ENCODE results near the gene NTNG2. TPM values are rescaled to one million over a fixed set of nuclear protein-coding genes. Genes with fewer than 3 reads are reported as not detected.

NTNG2 gene
- total RNA-seq, 1 experiment from 2014 or later = not detected

DNA sequence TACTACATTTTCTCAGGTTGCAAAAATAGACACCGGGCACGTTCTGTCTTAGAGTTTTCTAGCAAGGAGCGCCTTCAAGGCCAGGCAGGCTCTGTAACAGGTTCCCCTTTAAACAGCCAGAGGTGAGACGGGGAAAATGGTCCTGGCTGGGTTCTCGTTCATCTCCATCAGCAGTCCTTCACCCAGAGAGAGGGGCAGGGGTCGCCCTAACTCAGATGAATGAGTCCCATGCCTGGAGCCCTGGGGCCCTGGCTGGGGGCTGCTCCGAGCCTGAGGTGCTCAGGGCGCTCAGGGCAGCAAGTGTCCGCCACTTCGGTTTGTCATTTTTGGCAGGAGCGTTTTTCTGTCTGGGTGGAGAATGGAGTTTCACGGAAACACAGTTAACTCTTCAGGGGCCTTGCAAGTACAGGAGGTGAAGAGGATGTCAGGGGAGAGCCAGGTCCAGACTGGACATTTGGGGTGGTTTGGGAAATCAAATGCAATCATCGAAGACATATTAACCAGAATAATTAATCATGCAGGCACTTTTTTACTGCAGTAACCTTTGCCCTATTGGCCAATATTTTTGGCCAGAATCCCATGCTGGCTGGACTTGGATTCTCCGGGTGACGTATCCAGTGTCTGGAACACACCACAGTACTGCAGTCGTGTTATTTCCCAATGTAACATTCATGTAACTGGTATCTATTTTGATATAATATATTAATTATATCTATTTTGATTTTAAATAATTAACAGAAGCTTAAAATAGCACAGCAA lies 2.9 kb downstream of the NTNG2 start:
- peaks cover 6% of the 10 kb centered on the region for H3K4me1 Mint-ChIP-seq (ENCODE audit: insufficient read depth, unreplicated experiment)
- intact Hi-C loops (cut with micrococcal nuclease) = loop anchor here (5.0 to 10.0 kb wide), 2 partner anchors 88 to 90 kb away; partner anchors contain the start of gene MED27
- CTCF ChIA-PET = interaction anchor here (0.6 kb wide), 1 partner anchor 179 kb away, joined by 3 read pairs; no protein-coding TSS in a partner anchor
- peak; percentile 75 for DNase-seq (ENCODE audit: unreplicated experiment)
- peaks cover 82% of the 10 kb centered on the region for H3K27me3 Mint-ChIP-seq (ENCODE audit: insufficient read depth, unreplicated experiment)
- POLR2A ChIA-PET = no interaction called here
- no peaks in the 10 kb centered on the region for H3K36me3 Mint-ChIP-seq (ENCODE audit: insufficient read depth, unreplicated experiment)
- TF ChIP-seq, protein P1, sequence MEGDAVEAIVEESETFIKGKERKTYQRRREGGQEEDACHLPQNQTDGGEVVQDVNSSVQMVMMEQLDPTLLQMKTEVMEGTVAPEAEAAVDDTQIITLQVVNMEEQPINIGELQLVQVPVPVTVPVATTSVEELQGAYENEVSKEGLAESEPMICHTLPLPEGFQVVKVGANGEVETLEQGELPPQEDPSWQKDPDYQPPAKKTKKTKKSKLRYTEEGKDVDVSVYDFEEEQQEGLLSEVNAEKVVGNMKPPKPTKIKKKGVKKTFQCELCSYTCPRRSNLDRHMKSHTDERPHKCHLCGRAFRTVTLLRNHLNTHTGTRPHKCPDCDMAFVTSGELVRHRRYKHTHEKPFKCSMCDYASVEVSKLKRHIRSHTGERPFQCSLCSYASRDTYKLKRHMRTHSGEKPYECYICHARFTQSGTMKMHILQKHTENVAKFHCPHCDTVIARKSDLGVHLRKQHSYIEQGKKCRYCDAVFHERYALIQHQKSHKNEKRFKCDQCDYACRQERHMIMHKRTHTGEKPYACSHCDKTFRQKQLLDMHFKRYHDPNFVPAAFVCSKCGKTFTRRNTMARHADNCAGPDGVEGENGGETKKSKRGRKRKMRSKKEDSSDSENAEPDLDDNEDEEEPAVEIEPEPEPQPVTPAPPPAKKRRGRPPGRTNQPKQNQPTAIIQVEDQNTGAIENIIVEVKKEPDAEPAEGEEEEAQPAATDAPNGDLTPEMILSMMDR (IDR thresholded peaks at IDR 0.05; ENCODE audit: unreplicated experiment) = no peak
- H3K4me3 Mint-ChIP-seq (ENCODE audit: unreplicated experiment) = no peak overlapping the region
- no TSS peak for BruUV-seq (replicated peaks)
- H3K27ac Mint-ChIP-seq (ENCODE audit: low read depth, unreplicated experiment) = no peak overlapping the region
- no peaks in the 10 kb centered on the region for H3K9me3 Mint-ChIP-seq (ENCODE audit: unreplicated experiment)

DNA sequence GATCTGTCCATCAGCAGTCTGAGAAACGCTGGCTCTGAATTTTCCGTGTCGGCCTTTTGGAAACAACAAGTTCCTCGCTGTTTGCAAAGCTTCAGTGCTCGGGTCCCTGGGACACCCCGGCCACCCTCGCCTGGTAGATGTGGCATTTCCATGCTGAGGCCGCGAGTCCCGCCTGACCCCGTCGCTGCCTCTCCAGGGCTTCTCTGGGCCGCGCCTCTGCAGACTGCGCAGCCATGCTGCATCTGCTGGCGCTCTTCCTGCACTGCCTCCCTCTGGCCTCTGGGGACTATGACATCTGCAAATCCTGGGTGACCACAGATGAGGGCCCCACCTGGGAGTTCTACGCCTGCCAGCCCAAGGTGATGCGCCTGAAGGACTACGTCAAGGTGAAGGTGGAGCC lies 4.7 kb downstream of the NTNG2 start:
- intact Hi-C loops (cut with micrococcal nuclease) = loop anchor here (5.0 to 10.0 kb wide), 2 partner anchors 86 to 92 kb away; partner anchors contain the start of gene MED27

DNA sequence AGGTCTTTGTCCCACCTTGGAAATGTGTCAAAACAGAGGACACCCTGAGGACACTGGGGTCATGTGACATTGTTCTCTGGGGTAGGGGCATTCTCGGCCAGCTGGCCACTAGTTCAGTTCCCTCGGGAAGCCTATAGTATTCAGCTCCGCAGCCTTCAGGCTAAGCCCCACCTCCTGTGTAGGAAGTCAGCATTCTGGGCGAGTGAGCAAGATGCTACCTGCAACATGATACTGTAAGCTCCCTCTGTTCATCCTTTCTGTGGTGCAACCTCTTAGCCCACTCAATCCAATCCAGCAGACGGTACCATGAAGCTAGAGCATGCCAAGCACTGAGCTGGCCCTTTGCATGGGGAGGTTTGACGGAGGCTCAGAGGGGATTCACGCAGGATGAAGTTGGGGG lies 5.3 kb downstream of the NTNG2 start:
- DNase-seq (ENCODE audit: unreplicated experiment) = no peak
- Mint-ChIP-seq H3K4me1 (ENCODE audit: insufficient read depth, unreplicated experiment) (peaks cover 4% of the 10 kb centered on the region), H3K36me3 (ENCODE audit: insufficient read depth, unreplicated experiment) (no peaks in the 10 kb centered on the region), H3K27me3 (ENCODE audit: insufficient read depth, unreplicated experiment) (peaks cover 93% of the 10 kb centered on the region), H3K9me3 (ENCODE audit: unreplicated experiment) (no peaks in the 10 kb centered on the region), H3K4me3 (ENCODE audit: unreplicated experiment) (no peak overlapping the region), H3K27ac (ENCODE audit: low read depth, unreplicated experiment) (no peak overlapping the region)
- intact Hi-C loops (cut with micrococcal nuclease) = loop anchor here (5.0 to 10.0 kb wide), 2 partner anchors 85 to 92 kb away; partner anchors contain the start of gene MED27
- CTCF ChIA-PET = interaction anchor here (1.1 to 1.6 kb wide), 3 partner anchors 15 to 70 kb away, joined by 3 to 5 read pairs (median 4); no protein-coding TSS in a partner anchor
- no TSS peak for BruUV-seq (replicated peaks)
- POLR2A ChIA-PET = no interaction called here
- TF ChIP-seq, protein P1 (IDR thresholded peaks at IDR 0.05; ENCODE audit: unreplicated experiment) = no peak

More for the DNA sequence above, 4.7 kb downstream of the NTNG2 start:
- no peak overlapping the region for H3K27ac Mint-ChIP-seq (ENCODE audit: low read depth, unreplicated experiment)
- H3K4me3 Mint-ChIP-seq (ENCODE audit: unreplicated experiment) = no peak overlapping the region
- TF ChIP-seq, protein P1 (IDR thresholded peaks at IDR 0.05; ENCODE audit: unreplicated experiment) = peak; percentile 14
- no peaks in the 10 kb centered on the region for H3K9me3 Mint-ChIP-seq (ENCODE audit: unreplicated experiment)
- peaks cover 6% of the 10 kb centered on the region for H3K4me1 Mint-ChIP-seq (ENCODE audit: insufficient read depth, unreplicated experiment)
- BruUV-seq (replicated peaks) = no TSS peak
- ChIA-PET CTCF (no interaction called here), POLR2A (interaction anchor here (0.7 kb wide), 1 partner anchor 712 kb away, joined by 3 read pairs; no protein-coding TSS in a partner anchor)
- no peaks in the 10 kb centered on the region for H3K36me3 Mint-ChIP-seq (ENCODE audit: insufficient read depth, unreplicated experiment)
- H3K27me3 Mint-ChIP-seq (ENCODE audit: insufficient read depth, unreplicated experiment) = peaks cover 93% of the 10 kb centered on the region
- DNase-seq (ENCODE audit: unreplicated experiment) = no peak

DNA sequence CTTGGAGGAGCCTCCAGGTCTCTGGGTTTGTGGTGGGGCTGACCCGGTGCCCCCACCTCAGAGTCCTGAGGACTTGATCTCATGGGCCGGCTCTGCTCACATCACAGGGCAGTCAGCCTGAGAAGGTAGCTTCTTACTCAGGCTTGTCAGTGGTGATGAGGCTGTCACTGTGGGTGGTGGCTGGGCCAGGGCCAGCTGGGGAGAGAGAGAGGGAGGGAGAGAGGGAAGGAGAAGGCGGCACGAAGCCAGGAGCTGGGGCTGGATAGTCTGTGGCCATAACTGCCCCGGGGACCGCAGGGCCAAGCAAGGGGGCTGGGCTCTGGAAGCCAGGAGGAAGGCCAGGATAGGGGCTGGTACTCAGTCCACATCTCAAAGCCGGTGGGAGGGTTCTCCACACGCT lies 6.5 kb downstream of the NTNG2 start:
- H3K36me3 Mint-ChIP-seq (ENCODE audit: insufficient read depth, unreplicated experiment) = no peaks in the 10 kb centered on the region
- no peak overlapping the region for H3K27ac Mint-ChIP-seq (ENCODE audit: low read depth, unreplicated experiment)
- BruUV-seq (replicated peaks) = no TSS peak
- POLR2A ChIA-PET = no interaction called here
- H3K9me3 Mint-ChIP-seq (ENCODE audit: unreplicated experiment) = no peaks in the 10 kb centered on the region
- peak; percentile 43 for DNase-seq (ENCODE audit: unreplicated experiment)
- CTCF ChIA-PET = interaction anchor here (0.6 to 1.7 kb wide), 8 partner anchors 14 to 408 kb away, joined by 3 to 5 read pairs (median 4); no protein-coding TSS in a partner anchor
- peaks cover 92% of the 10 kb centered on the region for H3K27me3 Mint-ChIP-seq (ENCODE audit: insufficient read depth, unreplicated experiment)
- H3K4me3 Mint-ChIP-seq (ENCODE audit: unreplicated experiment) = no peak overlapping the region
- TF ChIP-seq, protein P1 (IDR thresholded peaks at IDR 0.05; ENCODE audit: unreplicated experiment) = no peak
- intact Hi-C loops (cut with micrococcal nuclease) = loop anchor here (2.0 to 10.0 kb wide), 3 partner anchors 84 to 406 kb away; partner anchors contain the start of gene MED27
- H3K4me1 Mint-ChIP-seq (ENCODE audit: insufficient read depth, unreplicated experiment) = no peaks in the 10 kb centered on the region
